Epithelial cell of proximal tubule (primary cell): Measurements from ENCODE around the gene DCUN1D3. TPM values are rescaled to one million over a fixed set of nuclear protein-coding genes. Genes with fewer than 3 reads are reported as not detected.
"Not testable (repeated sequence)": the region's sequence is repeated elsewhere in the genome, so short reads cannot be mapped to it uniquely, and the experiment has no call there.

Experiments
- DNase-seq: peaks from one replicate; pipeline ENCODE4 v3.0.0-alpha.2; 2011; ENCODE audit warnings: low read depth
- H3K4me3 ChIP-seq: 2 replicates; pipeline ENCODE4 v1.5.1; 2011; ENCODE audit warnings: low read depth, mild to moderate bottlenecking, low read length
- total RNA-seq: library from RNA; depleted of rRNA; stranded (reverse); fragments of >200 nt; gene quantifications from 2 replicates; pipeline ENCODE4 v1.2.3, GENCODE V29; 2015
- TF ChIP-seq, protein P1 (sequence below): conservative IDR thresholded peaks from 2 replicates; pipeline ENCODE4 v1.5.1; 2012; ENCODE audit warnings: low read depth, mild to moderate bottlenecking, low read length

Gene DCUN1D3
- total RNA-seq, 1 donor from 2014 or later, result 7.5 TPM

DNA sequence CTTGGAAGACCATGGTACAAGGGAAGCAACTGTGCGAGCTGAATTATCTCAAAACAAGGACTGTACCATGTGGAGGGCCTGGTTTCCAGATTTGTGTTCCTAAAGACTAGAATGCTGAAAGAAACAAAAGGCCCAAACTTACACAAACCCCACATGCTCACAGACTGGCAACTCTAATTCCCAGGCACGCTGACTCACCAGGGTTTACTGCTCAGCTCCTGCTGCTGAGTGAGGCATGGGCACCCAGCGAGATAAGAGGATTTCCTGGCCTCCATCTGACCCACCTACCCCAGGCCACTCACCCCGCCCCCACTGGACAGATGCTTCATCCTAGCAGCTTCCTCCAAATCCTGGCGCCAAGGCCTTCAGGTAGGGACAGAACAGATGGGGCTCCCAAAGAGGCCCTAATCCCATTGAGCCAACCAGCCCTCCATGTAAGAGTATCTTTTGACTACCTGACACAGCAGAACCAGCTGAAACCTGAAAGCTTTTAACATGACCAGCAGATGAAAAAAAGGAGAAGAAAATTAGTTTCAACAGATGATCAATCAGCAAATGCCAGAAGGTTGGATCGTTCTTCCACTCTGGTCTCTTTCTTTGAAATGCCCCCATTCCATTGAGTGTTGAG is 33.9 kb downstream of the DCUN1D3 start:
- TF ChIP-seq, protein P1, sequence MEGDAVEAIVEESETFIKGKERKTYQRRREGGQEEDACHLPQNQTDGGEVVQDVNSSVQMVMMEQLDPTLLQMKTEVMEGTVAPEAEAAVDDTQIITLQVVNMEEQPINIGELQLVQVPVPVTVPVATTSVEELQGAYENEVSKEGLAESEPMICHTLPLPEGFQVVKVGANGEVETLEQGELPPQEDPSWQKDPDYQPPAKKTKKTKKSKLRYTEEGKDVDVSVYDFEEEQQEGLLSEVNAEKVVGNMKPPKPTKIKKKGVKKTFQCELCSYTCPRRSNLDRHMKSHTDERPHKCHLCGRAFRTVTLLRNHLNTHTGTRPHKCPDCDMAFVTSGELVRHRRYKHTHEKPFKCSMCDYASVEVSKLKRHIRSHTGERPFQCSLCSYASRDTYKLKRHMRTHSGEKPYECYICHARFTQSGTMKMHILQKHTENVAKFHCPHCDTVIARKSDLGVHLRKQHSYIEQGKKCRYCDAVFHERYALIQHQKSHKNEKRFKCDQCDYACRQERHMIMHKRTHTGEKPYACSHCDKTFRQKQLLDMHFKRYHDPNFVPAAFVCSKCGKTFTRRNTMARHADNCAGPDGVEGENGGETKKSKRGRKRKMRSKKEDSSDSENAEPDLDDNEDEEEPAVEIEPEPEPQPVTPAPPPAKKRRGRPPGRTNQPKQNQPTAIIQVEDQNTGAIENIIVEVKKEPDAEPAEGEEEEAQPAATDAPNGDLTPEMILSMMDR, result no peak
- no peak for DNase-seq
- H3K4me3 ChIP-seq, result no peak overlapping the region

DNA sequence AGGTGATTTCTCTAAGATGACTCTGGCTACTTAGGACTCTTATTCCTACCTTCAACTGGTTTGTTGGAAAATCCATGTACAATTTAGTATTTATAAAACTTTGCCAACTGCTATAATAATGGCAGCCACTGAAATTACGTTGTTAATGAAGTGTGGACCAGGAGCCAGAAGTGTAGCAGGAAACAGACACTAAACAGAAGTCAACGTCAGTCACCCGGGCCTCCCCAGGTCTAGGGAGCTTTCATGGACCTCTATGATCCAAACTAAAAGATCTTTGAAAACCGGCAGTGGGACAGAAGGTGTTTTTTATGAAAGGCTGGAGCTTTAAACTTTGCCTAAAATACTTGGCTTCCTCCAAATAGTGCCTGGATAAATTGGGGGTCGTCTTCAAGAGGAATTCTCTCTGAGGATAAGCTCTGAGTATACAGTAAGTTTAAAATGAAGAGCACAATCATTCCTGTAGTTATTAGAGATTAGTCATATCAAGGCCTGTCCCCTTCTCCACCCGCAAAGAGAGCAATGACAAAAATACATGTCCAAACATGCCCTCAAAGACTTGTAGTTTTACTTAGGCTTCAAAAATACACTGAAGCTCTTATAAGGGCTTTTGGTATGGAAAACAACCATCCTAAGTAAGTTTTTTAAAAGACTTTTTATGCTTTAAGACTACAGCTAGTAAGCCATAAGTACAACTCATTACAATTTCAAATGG is 34.6 kb downstream of the DCUN1D3 start:
- no peak overlapping the region for H3K4me3 ChIP-seq
- DNase-seq, result no peak
- TF ChIP-seq, protein P1, result no peak

DNA sequence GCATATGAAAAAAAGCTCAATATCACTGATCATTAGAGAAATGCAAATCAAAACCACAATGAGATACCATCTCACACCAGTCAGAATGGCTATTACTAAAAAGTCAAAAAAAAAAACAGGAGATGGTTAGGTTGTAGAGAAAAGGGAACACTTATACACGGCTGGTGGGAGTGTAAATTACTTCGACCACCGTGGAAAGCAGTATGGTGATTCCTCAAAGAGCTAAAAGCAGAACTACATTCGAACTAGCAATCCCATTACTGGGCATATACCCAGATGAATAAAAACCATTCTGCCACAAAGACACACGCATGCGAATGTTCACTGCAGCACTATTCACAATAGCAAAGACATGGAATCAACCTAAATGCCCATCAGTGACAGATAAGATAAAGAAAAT is 35.8 kb downstream of the DCUN1D3 start:
- not testable (repeated sequence) for H3K4me3 ChIP-seq, DNase-seq

DNA sequence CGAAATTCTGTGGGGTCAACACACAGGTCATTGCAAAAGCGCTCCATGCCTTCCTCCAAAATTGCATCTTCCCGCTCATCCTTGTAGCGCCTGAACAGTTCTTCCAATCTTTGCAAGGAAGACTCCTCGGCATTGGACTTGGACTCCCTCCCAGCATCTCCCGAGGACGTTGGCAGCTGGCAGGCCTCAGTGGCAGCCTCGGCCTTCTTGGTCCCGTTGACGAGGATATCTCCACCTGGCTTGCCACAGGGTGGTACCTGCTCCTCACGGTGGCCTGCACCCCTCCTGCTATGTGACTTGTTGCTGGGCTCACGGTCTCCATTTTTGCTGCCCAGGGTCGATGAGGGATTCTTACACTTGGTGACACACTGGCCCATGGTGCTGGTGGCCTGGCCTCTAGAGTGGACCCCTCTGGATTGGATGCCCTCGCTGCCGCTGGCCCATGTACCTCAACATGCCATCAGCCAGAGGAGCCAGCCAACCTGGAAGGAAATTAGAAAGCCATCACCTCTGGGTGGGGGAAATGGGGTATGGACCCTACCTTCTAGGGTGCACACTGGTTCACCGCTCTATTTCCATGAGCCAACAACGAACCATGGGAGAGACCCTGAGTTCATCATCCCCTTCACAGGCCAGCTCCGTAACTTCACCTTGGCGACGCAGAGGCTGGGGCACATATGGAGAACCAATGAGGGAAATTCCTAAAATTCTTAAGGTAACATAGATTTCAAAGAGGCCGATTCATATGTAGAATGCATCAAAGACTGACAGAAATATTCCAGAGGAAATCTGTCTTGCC is 37.8 kb downstream of the DCUN1D3 start:
- DNase-seq, result no peak
- TF ChIP-seq, protein P1, result no peak
- H3K4me3 ChIP-seq, result no peak overlapping the region

DNA sequence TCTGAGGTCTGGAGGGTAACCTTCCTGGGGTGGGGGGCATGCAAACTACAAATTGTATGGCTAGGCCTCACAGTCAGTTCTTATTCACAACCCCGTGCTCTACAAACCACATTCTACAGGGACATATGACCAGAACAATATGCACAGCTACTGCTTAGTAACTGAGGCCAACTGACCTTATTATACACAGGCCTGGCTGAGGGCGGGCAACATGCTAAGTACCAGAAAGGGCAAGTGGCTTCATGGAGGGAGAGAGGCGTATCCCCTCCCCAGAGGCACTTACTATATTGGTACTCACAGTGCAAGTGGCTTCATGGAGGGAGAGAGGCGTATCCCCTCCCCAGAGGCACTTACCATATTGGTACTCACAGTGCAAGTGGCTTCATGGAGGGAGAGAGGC is 39.2 kb downstream of the DCUN1D3 start:
- not testable (repeated sequence) for H3K4me3 ChIP-seq, DNase-seq

DNA sequence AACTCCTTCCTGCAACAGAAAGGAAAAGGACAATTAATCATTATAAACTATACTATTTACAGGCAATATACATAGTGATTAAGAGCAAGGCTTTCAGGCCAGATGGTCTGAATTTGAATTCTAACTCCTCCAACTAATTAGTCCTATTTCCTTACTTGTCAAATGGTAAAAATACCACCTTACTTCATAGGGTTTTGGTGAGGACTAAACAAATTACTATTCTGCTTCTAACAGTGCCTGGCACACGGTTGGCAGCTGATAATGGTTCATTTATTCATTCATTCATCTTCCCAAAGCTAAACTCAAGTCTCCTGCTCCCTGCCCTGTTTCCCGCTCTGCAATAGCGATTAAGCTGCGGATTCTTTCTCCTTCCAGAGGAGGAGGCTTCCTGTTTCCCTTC is 39.8 kb downstream of the DCUN1D3 start:
- H3K4me3 ChIP-seq, result no peak overlapping the region
- DNase-seq, result no peak
- TF ChIP-seq, protein P1, result no peak

DNA sequence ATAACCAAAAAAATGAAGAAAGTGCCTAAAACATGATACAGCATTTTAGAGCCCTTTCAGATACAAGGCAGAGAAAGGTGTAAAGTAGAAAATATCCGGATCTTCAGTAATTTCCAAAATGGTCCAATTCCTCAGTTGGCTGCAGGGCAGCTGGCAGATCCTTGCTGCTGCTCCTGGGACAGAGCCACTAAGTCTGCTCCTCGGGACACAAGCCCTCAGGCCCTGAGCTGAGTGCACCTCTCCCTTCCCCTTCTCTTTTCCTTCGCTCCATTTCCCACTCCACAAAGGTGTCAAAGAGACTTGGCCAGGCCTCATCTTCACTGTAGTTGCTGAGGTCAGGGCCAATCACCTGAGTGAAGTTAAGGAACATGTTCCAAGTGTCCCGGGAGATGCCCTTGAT is 40.5 kb downstream of the DCUN1D3 start:
- no peak for DNase-seq
- no peak overlapping the region for H3K4me3 ChIP-seq
- TF ChIP-seq, protein P1, result no peak

DNA sequence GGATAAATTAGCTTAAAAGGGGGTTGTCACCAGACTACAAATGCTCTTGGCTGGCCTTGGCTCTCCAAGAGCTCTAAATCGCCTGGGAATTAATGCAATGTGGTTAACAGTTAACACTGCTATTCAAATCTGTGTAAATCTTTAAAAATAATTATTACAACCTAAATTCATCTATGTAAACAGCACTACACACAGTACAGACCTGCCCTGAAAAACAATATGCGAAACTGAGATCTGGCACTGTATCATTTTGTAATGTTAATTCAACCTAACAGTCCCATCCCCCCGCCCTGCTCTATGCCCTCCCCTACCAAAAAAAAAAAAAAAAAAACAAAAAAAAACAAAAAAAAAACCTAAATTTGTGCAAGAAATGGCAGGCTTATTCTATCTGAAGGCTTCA is 40.9 kb downstream of the DCUN1D3 start:
- H3K4me3 ChIP-seq, result no peak overlapping the region
- TF ChIP-seq, protein P1, result no peak
- DNase-seq, result no peak
